Adipocyte (in vitro differentiated cells): ENCODE results near the gene STK32A.

Source experiments
- DNase-seq: peaks from one replicate; pipeline ENCODE4 v3.0.0-alpha.2; 2015; ENCODE audit warnings: low read depth
- H3K27me3 ChIP-seq: replicated peaks from 2 replicates; pipeline ENCODE4 v1.7.0; 2013; ENCODE audit warnings: mild to moderate bottlenecking, low read length, moderate library complexity; ENCODE audit not compliant: control insufficient read depth, insufficient read depth
- H3K36me3 ChIP-seq: 2 replicates; pipeline ENCODE4 v1.7.0; 2013; ENCODE audit warnings: low read length, mild to moderate bottlenecking, moderate library complexity; ENCODE audit not compliant: control insufficient read depth, insufficient read depth, severe bottlenecking
- H3K4me1 ChIP-seq: 2 replicates; pipeline ENCODE4 v1.7.0; 2013; ENCODE audit warnings: mild to moderate bottlenecking, low read length, moderate library complexity; ENCODE audit not compliant: control insufficient read depth, insufficient read depth
- H3K4me3 ChIP-seq: 2 replicates; pipeline ENCODE4 v1.7.0; 2013; ENCODE audit warnings: mild to moderate bottlenecking, low read length, moderate library complexity
- H3K9ac ChIP-seq: 2 replicates; pipeline ENCODE4 v1.7.0; 2013; ENCODE audit warnings: mild to moderate bottlenecking, low read length, moderate library complexity
- H3K9me3 ChIP-seq: 2 replicates; pipeline ENCODE4 v1.7.0; 2013; ENCODE audit warnings: mild to moderate bottlenecking, low read length, moderate library complexity; ENCODE audit not compliant: control insufficient read depth

Gene STK32A

GRCh38 chr5:147234825-147235635 lies at the start of gene STK32A:
STK32A (plus strand) TSS chr5:147235026; CDS start chr5:147239635, 4,609 bp downstream.
- Histone ChIP-seq H3K27me3 (peaks cover 36% of the 10 kb centered on the region), H3K9me3 (no peaks in the 10 kb centered on the region)
- DNase-seq = peak; percentile 43

GRCh38 chr5:147187099-147187540 lies 47.7 kb upstream of the STK32A start:
- H3K36me3 ChIP-seq = no peaks in the 10 kb centered on the region
- no peak overlapping the region for H3K9ac ChIP-seq
- no peak for DNase-seq
- H3K27me3 ChIP-seq = no peaks in the 10 kb centered on the region
- H3K4me3 ChIP-seq = no peak overlapping the region
- H3K9me3 ChIP-seq = peaks cover 2% of the 10 kb centered on the region
- peaks cover 3% of the 10 kb centered on the region for H3K4me1 ChIP-seq

More at GRCh38 chr5:147234825-147235635, at the start of gene STK32A:
- Histone ChIP-seq H3K4me1 (peaks cover 7% of the 10 kb centered on the region), H3K36me3 (no peaks in the 10 kb centered on the region), H3K4me3 (peak within 1 kb of the TSS; percentile 79), H3K9ac (peak within 1 kb of the TSS; percentile 66)

DNA sequence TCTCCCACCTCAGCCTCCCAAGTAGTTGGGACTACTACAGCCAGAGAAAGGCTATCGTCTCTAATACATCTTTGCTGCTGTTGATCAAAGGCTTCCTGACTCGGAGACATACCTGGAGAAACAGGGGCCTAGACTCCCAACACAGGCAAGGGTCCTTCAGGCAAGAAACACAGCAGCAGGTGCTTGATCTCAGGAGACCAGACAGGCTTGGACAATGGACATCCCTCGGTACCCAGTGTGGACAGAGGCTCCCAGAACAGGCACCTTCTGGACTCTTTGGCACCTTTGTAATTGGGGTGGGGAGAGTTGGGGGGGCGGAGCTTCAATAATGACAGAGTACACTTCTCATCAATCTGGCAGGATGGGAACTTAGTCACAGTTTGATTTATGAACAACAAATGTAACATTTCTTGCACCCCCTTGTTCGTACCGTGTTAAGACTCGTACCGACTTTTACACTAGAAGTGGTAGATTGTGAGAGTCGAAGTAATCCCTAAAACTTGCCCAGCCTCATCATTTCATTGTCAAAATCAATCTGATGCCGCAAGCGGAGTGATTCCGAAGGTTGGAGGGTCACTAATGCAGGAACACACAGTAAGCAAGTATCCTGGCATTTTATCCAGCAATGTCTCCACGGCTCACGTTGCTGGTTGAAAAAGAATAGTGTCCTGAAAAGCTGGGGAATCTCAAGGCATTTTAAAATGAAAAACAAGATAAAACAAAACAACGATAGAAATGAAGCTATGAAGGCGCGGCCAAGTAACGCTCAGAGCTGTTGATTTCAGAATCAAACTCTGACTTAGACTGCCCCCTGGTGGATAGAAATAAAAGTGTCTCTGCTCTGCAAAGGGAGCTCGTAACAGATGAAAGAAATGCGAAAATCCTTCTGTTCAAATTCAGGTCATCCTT lies 46.4 kb upstream of the STK32A start:
- Histone ChIP-seq H3K9ac (peak overlapping the region; percentile 61), H3K27me3 (no peaks in the 10 kb centered on the region), H3K4me1 (peaks cover 6% of the 10 kb centered on the region), H3K9me3 (peaks cover 2% of the 10 kb centered on the region), H3K36me3 (no peaks in the 10 kb centered on the region), H3K4me3 (peak overlapping the region; percentile 65)
- peak; percentile 87 for DNase-seq

- Histone ChIP-seq H3K27me3 (no peaks in the 10 kb centered on the region), H3K4me1 (peaks cover 12% of the 10 kb centered on the region), H3K9me3 (peaks cover 2% of the 10 kb centered on the region), H3K4me3 (no peak overlapping the region), H3K9ac (no peak overlapping the region), H3K36me3 (no peaks in the 10 kb centered on the region)
- DNase-seq = no peak
These were observed 45.8 kb upstream of the STK32A start for GRCh38 chr5:147189109-147189424.

- H3K27me3 ChIP-seq = no peaks in the 10 kb centered on the region
- H3K9me3 ChIP-seq = peaks cover 2% of the 10 kb centered on the region
- H3K4me3 ChIP-seq = no peak overlapping the region
- DNase-seq = no peak
- no peak overlapping the region for H3K9ac ChIP-seq
- H3K36me3 ChIP-seq = no peaks in the 10 kb centered on the region
- H3K4me1 ChIP-seq = peaks cover 16% of the 10 kb centered on the region
These were observed 44.5 kb upstream of the STK32A start for GRCh38 chr5:147190331-147190730.

DNA sequence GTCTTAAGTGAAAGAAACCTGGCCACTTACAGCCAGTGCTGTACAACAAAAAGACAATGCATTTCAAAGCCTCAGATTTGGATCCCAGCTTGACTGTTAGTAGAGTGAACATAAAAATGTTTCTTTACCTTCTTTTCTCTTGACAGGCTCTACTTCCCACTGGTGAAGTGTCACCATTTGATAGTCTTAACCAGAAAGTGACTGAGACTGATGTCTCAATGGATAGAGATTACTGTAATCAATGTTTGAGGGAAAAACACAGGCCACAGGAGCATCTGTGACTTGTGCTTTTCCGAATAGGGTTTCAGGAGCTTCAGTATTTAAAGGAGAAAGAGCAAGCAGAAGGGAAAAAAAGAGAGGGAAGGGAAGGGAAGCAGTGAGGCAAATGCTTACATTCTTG lies 41.7 kb upstream of the STK32A start:
- DNase-seq = no peak
- H3K9ac ChIP-seq = no peak overlapping the region

GRCh38 chr5:147200004-147200403 lies 34.8 kb upstream of the STK32A start:
- no peak for DNase-seq
- no peaks in the 10 kb centered on the region for H3K4me1 ChIP-seq
- H3K36me3 ChIP-seq = no peaks in the 10 kb centered on the region
- H3K4me3 ChIP-seq = no peak overlapping the region
- peaks cover 15% of the 10 kb centered on the region for H3K27me3 ChIP-seq
- no peak overlapping the region for H3K9ac ChIP-seq
- H3K9me3 ChIP-seq = peaks cover 16% of the 10 kb centered on the region

More for the DNA sequence above, 41.7 kb upstream of the STK32A start:
- Histone ChIP-seq H3K27me3 (no peaks in the 10 kb centered on the region), H3K4me1 (peaks cover 13% of the 10 kb centered on the region), H3K36me3 (no peaks in the 10 kb centered on the region), H3K4me3 (no peak overlapping the region), H3K9me3 (no peaks in the 10 kb centered on the region)

- Histone ChIP-seq H3K9ac (no peak overlapping the region), H3K9me3 (peaks cover 18% of the 10 kb centered on the region), H3K4me3 (no peak overlapping the region), H3K36me3 (no peaks in the 10 kb centered on the region), H3K27me3 (peaks cover 15% of the 10 kb centered on the region), H3K4me1 (peaks cover 9% of the 10 kb centered on the region)
- no peak for DNase-seq
These were observed 31.6 kb upstream of the STK32A start for GRCh38 chr5:147203213-147203612.

- Histone ChIP-seq H3K9me3 (peaks cover 18% of the 10 kb centered on the region), H3K27me3 (peaks cover 11% of the 10 kb centered on the region), H3K4me1 (peaks cover 11% of the 10 kb centered on the region), H3K4me3 (no peak overlapping the region), H3K36me3 (no peaks in the 10 kb centered on the region), H3K9ac (no peak overlapping the region)
- no peak for DNase-seq
These were observed 30.2 kb upstream of the STK32A start for GRCh38 chr5:147204576-147204975.

GRCh38 chr5:147208134-147208533 lies 26.7 kb upstream of the STK32A start:
- Histone ChIP-seq H3K4me1 (peaks cover 11% of the 10 kb centered on the region), H3K9ac (no peak overlapping the region), H3K27me3 (no peaks in the 10 kb centered on the region), H3K4me3 (no peak overlapping the region), H3K36me3 (no peaks in the 10 kb centered on the region), H3K9me3 (peaks cover 18% of the 10 kb centered on the region)
- peak; percentile 11 for DNase-seq

DNA sequence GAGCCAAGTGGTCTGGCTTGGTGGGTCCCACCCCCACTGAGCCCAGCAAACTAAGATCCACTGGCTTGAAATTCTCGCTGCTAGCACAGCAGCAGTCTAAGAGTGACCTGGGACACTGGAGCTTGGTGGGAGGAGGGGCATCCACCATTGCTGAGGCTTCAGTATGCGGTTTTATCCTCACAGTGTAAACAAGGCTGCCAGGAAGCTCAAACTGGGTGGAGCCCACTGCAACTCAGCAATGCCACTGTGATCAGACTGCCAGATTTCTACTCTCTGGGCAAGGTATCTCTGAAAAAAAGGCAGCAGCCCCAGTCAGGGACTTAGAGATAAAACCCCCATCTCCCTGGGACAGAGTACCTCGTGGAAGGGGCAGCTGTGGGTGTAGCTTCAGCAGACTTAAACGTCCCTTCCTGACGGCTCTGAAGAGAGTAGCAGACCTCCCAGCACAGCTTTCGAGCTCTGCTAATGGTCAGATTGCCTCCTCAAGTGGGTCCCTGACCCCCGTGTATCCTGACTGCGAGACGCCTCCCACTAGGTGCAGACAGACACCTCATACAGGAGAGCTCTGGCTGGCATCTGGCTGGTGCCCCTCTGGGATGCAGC lies 18.2 kb upstream of the STK32A start:
- no peaks in the 10 kb centered on the region for H3K36me3 ChIP-seq
- H3K9me3 ChIP-seq = no peaks in the 10 kb centered on the region
- H3K27me3 ChIP-seq = no peaks in the 10 kb centered on the region
- H3K4me1 ChIP-seq = no peaks in the 10 kb centered on the region
- no peak overlapping the region for H3K9ac ChIP-seq
- no peak for DNase-seq
- H3K4me3 ChIP-seq = no peak overlapping the region
